NCI-H2171 treated with DMSO at 0.1 percent for 48 hours (cell line): Measurements from ENCODE around the gene CHN1.

Experiments
- DNase-seq: peaks from one replicate; lab custom pipeline; 2025; lab: John Stamatoyannopoulos, UW

Gene CHN1

DNA sequence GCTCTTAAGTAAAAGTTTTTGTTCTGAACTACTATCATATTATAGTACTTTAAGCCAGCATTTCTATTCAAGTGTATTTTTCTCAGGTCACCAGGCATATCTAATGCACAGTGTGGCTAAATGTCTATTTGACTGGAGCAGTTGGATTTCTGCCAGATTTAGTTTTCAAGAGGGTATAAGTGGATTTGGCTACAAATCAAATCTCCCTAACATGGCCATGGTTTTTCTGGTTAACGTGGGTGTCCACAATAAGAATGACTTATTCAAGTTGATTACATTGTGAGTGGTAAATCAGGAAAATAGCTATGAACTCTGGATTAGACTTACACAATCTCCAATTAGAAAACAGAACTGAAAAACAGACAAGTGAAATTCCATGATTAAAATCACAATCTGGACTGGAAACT is 5.7 kb upstream of the CHN1 start:
- peak; percentile 75 for DNase-seq

DNA sequence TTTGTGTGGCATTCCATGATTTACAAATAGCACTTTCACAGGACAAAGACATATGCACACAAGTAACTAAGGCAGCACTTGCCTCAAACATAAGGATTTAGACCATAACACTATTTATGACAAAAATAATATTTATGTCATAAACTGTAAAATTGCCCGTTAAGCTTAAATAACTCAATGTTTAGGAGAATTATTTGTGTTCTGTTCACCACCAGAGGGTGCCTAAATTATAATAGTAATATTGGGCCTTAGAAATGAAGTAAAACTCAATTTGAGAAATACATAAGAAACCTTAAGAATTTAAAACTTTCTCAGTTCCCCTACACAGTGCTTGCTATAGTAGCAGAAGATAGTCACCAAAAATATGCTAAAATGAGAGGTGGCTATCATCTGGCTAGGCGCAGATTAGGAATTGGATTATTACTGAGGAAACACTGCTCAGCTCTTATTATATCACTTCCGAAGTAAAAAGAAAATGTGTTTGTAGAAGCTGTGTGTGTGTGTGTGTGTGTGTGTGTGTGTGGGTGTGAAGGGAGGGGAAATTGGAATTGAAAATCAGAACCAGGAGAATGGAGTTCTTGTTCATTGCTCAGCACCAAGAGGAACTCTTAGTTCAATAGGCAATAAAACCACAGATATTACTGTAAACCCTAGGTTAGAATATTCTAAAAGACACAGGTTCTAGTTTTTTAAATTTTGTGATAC is 4.9 kb upstream of the CHN1 start:
- no peak for DNase-seq

- no peak for DNase-seq
Observed at GRCh38 chr2:175008801-175009495, 3.8 kb upstream of the CHN1 start.

DNA sequence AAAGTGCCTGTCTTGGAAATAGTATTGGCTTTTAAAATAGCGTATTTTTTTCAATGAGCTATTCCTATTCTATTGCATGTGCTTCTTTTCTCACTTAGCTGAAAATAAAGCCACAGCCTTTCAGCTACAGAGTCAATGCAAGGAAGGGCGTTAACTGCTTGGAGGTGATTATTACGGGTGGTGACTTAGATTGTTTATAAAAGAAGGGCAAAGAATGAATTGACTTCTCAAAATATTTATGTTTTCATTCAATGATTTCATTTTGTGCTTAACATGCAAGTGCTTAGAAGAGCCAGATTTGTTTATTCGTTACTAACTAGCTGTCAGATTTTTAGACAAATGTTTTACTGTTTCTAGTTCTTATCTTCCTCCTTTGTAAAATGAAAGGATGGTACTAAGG is 2.8 kb upstream of the CHN1 start:
- DNase-seq: no peak

DNA sequence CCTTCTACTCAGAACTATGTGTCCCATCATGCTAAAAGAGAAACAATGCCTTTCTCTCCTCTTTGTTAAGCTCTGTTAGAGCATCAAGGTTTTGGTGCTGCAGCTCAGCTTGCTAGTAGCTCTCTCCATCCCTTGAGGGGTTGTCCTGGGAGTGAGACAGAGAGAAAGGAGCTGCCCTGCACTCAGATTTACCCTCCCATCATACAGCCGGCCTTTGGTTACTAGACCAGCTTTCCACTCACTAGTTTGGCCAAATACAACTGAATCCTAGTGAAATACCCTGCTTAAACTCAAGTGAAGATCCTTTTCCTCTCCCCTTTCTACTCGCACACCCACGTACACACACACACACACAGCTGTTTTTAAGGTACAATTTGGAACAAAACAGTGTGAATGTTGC is 2.3 kb upstream of the CHN1 start:
- DNase-seq: no peak

GRCh38 chr2:175006281-175006680 is 1.1 kb upstream of the CHN1 start:
- peak; percentile 48 for DNase-seq

GRCh38 chr2:175005733-175006264 is 618 bp upstream of the CHN1 start:
- no peak for DNase-seq

- DNase-seq: peak; percentile 70
Observed at GRCh38 chr2:175004730-175004979, 526 bp downstream of the CHN1 start.

GRCh38 chr2:175003875-175004729 is 1.1 kb downstream of the CHN1 start:
- peak; percentile 73 for DNase-seq

GRCh38 chr2:175002547-175003274 is 2.5 kb downstream of the CHN1 start:
- DNase-seq: peak; percentile 14

- no peak for DNase-seq
Observed at GRCh38 chr2:175001566-175001965, 3.6 kb downstream of the CHN1 start.

- no peak for DNase-seq
Observed at GRCh38 chr2:174997110-174997509, 8.1 kb downstream of the CHN1 start.

- DNase-seq: no peak
Observed at GRCh38 chr2:174996622-174997021, 8.6 kb downstream of the CHN1 start.

DNA sequence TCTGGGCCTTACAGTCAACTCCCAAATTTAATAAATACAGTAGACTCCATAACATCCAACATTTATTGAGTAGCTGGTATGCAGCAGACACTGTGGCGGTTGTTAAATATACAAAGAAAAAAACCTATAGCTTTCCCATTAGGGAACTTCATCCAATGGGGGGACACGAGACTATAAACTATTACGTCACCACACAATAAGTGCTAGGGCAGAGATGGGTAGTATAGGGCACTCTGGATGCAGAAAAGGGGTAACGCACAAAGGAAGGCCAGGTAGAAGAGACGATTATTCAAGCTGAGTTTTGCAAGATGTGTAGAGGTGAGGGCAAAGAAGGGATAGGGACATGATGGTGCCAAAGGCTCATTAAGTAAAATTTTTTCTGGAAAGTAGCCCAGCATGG is 10.8 kb downstream of the CHN1 start:
- no peak for DNase-seq

- no peak for DNase-seq
Observed at GRCh38 chr2:174992886-174993285, 12.3 kb downstream of the CHN1 start.

GRCh38 chr2:174985614-174986013 is 19.6 kb downstream of the CHN1 start:
- no peak for DNase-seq

DNA sequence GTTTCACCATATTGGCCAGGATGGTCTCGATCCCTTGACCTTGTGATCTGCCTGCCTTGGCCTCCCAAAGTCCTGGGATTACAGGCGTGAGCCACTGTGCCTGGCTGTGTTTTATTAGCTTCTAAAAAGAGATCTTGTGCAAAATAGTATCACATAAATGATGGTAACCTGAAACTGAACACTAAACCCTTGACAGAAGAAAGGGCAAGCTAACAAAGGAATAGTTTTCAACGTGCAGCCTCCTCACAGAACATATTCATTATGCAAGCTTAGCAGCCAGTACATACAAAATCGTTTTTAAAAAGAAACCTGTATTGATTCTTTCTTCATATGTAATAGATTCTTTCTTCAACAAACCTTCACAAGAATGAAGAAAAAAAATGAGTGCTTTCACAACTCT is 20.6 kb downstream of the CHN1 start:
- no peak for DNase-seq

GRCh38 chr2:174981331-174981730 is 23.9 kb downstream of the CHN1 start:
- DNase-seq: no peak

GRCh38 chr2:174979996-174980395 is 25.2 kb downstream of the CHN1 start:
- DNase-seq: no peak

- no peak for DNase-seq
Observed at GRCh38 chr2:174977364-174977763, 27.8 kb downstream of the CHN1 start.

- no peak for DNase-seq
Observed at GRCh38 chr2:174974131-174974530, 31.1 kb downstream of the CHN1 start.

GRCh38 chr2:174972924-174973323 is 32.3 kb downstream of the CHN1 start:
- no peak for DNase-seq
